Glutamatergic neuron (in vitro differentiated cells): ENCODE results near the gene KLK3. TPM values are rescaled to one million over a fixed set of nuclear protein-coding genes. Genes with fewer than 3 reads are reported as not detected.

ENCODE experiments used
- DNase-seq: peaks from one replicate; pipeline ENCODE4 v3.0.0; 2022
- H3K27ac Mint-ChIP-seq: one replicate; pipeline ENCODE4 v1.8.0; 2020; ENCODE audit warnings: mild to moderate bottlenecking, mixed read lengths, inconsistent platforms; ENCODE audit not compliant: unreplicated experiment
- H3K27me3 Mint-ChIP-seq: one replicate; pipeline ENCODE4 v1.8.0; 2020; ENCODE audit warnings: mild to moderate bottlenecking, moderate library complexity, mixed read lengths, inconsistent platforms; ENCODE audit not compliant: unreplicated experiment
- H3K36me3 Mint-ChIP-seq: one replicate; pipeline ENCODE4 v1.8.0; 2020; ENCODE audit warnings: mild to moderate bottlenecking, mixed read lengths, inconsistent platforms; ENCODE audit not compliant: unreplicated experiment
- H3K4me1 Mint-ChIP-seq: one replicate; pipeline ENCODE4 v1.8.0; 2020; ENCODE audit warnings: mild to moderate bottlenecking, low read depth, mixed read lengths, inconsistent platforms; ENCODE audit not compliant: unreplicated experiment
- H3K4me3 Mint-ChIP-seq: one replicate; pipeline ENCODE4 v1.8.0; 2020; ENCODE audit warnings: mild to moderate bottlenecking, mixed read lengths, inconsistent platforms; ENCODE audit not compliant: unreplicated experiment
- H3K9me3 Mint-ChIP-seq: one replicate; pipeline ENCODE4 v1.8.0; 2020; ENCODE audit warnings: mild to moderate bottlenecking, moderate library complexity, mixed read lengths, inconsistent platforms; ENCODE audit not compliant: unreplicated experiment
- total RNA-seq: library from RNA; stranded (reverse); fragmentation: NEBNext Ultra II Directional; extraction: Animal tissue kit (Norgen Biotek cat#: 25700); gene quantifications from one replicate; pipeline ENCODE4 v1.2.1, GENCODE V29; 2021; ENCODE audit not compliant: unreplicated experiment
- TF ChIP-seq, protein P1 (sequence below): fragments of 200-600 bp; sonication (generic); IDR thresholded peaks from one replicate; pipeline ENCODE4 v1.5.0; 2021; ENCODE audit not compliant: partially characterized antibody, unreplicated experiment

The KLK3 gene
- total RNA-seq, 1 donor from 2014 or later, result not detected

DNA sequence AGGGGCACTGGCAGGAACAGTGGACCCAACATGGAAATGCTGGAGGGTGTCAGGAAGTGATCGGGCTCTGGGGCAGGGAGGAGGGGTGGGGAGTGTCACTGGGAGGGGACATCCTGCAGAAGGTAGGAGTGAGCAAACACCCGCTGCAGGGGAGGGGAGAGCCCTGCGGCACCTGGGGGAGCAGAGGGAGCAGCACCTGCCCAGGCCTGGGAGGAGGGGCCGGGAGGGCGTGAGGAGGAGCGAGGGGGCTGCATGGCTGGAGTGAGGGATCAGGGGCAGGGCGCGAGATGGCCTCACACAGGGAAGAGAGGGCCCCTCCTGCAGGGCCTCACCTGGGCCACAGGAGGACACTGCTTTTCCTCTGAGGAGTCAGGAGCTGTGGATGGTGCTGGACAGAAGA lies 22.6 kb downstream of the KLK3 start:
- TF ChIP-seq, protein P1, sequence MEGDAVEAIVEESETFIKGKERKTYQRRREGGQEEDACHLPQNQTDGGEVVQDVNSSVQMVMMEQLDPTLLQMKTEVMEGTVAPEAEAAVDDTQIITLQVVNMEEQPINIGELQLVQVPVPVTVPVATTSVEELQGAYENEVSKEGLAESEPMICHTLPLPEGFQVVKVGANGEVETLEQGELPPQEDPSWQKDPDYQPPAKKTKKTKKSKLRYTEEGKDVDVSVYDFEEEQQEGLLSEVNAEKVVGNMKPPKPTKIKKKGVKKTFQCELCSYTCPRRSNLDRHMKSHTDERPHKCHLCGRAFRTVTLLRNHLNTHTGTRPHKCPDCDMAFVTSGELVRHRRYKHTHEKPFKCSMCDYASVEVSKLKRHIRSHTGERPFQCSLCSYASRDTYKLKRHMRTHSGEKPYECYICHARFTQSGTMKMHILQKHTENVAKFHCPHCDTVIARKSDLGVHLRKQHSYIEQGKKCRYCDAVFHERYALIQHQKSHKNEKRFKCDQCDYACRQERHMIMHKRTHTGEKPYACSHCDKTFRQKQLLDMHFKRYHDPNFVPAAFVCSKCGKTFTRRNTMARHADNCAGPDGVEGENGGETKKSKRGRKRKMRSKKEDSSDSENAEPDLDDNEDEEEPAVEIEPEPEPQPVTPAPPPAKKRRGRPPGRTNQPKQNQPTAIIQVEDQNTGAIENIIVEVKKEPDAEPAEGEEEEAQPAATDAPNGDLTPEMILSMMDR, result no peak
- Mint-ChIP-seq H3K9me3 (peaks cover 3% of the 10 kb centered on the region), H3K4me1 (no peaks in the 10 kb centered on the region), H3K27me3 (peaks cover 5% of the 10 kb centered on the region), H3K4me3 (no peak overlapping the region), H3K36me3 (peaks cover 5% of the 10 kb centered on the region), H3K27ac (no peak overlapping the region)
- no peak for DNase-seq

GRCh38 chr19:50878851-50879250 lies 24.1 kb downstream of the KLK3 start:
- peaks cover 5% of the 10 kb centered on the region for H3K27me3 Mint-ChIP-seq
- no peaks in the 10 kb centered on the region for H3K4me1 Mint-ChIP-seq
- H3K36me3 Mint-ChIP-seq, result peaks cover 5% of the 10 kb centered on the region
- TF ChIP-seq, protein P1, result no peak
- H3K9me3 Mint-ChIP-seq, result peaks cover 3% of the 10 kb centered on the region
- H3K4me3 Mint-ChIP-seq, result no peak overlapping the region
- DNase-seq, result no peak
- no peak overlapping the region for H3K27ac Mint-ChIP-seq

GRCh38 chr19:50880241-50880640 lies 25.5 kb downstream of the KLK3 start:
- Mint-ChIP-seq H3K4me1 (no peaks in the 10 kb centered on the region), H3K27ac (no peak overlapping the region), H3K36me3 (peaks cover 5% of the 10 kb centered on the region), H3K27me3 (peaks cover 7% of the 10 kb centered on the region), H3K4me3 (no peak overlapping the region), H3K9me3 (peaks cover 3% of the 10 kb centered on the region)
- TF ChIP-seq, protein P1, result no peak
- no peak for DNase-seq

DNA sequence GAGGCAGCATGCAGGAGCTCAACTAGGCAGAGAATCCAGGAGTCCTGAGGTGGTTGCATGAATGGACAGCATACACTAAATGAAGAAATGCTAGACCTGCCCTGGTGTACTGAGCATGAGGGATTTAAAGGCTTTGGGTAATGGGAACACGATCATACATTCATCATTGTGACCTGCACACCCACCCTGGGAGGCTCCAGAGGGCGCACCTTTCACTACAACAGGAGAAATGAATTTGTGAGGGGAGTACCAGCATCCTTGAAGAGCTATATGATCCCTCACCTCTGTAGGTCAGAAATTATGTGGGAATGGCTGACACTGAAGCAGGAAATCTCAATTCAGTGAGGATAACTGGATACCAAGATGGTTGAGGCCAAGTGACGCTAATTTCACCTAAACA lies 27.5 kb downstream of the KLK3 start:
- Mint-ChIP-seq H3K27me3 (peaks cover 9% of the 10 kb centered on the region), H3K27ac (no peak overlapping the region), H3K36me3 (peaks cover 5% of the 10 kb centered on the region), H3K4me1 (no peaks in the 10 kb centered on the region), H3K4me3 (no peak overlapping the region), H3K9me3 (peaks cover 3% of the 10 kb centered on the region)
- TF ChIP-seq, protein P1, result no peak
- DNase-seq, result no peak

GRCh38 chr19:50889638-50890037 lies 34.9 kb downstream of the KLK3 start:
- H3K4me3 Mint-ChIP-seq, result no peak overlapping the region
- H3K27me3 Mint-ChIP-seq, result peaks cover 11% of the 10 kb centered on the region
- H3K4me1 Mint-ChIP-seq, result no peaks in the 10 kb centered on the region
- no peak for DNase-seq
- H3K27ac Mint-ChIP-seq, result no peak overlapping the region
- no peaks in the 10 kb centered on the region for H3K36me3 Mint-ChIP-seq
- peaks cover 2% of the 10 kb centered on the region for H3K9me3 Mint-ChIP-seq
- TF ChIP-seq, protein P1, result no peak
